ENCODE results near the gene CLIP4. TPM values are rescaled to one million over a fixed set of nuclear protein-coding genes. Genes with fewer than 3 reads are reported as not detected.
"Not testable (repeated sequence)": the region's sequence is repeated elsewhere in the genome, so short reads cannot be mapped to it uniquely, and the experiment has no call there.

Gene CLIP4
- total RNA-seq, 1 donor from 2014 or later: 53.5 TPM

DNA sequence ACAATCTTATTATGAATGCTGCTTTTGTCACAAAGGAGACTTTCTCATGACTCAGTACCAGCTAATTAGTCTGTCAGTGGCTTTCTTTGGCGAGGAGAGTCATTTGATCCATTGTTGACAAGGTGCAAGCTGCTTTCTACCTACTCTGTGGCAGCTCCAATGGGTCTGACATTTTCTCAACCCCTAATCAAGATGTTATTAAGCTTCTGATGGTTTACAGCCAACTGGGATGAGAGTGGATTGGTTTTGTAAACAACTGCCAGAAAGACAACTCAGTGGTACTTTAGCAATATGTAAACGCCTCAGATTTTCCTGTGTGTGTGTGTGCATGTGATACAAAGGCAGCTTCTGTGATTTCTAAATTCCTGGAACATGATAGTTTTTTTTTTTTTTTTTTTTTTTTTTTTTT, 8.2 kb upstream of the CLIP4 start:
- no peak for DNase-seq (ENCODE audit: low read depth)
- TF ChIP-seq, protein P1, sequence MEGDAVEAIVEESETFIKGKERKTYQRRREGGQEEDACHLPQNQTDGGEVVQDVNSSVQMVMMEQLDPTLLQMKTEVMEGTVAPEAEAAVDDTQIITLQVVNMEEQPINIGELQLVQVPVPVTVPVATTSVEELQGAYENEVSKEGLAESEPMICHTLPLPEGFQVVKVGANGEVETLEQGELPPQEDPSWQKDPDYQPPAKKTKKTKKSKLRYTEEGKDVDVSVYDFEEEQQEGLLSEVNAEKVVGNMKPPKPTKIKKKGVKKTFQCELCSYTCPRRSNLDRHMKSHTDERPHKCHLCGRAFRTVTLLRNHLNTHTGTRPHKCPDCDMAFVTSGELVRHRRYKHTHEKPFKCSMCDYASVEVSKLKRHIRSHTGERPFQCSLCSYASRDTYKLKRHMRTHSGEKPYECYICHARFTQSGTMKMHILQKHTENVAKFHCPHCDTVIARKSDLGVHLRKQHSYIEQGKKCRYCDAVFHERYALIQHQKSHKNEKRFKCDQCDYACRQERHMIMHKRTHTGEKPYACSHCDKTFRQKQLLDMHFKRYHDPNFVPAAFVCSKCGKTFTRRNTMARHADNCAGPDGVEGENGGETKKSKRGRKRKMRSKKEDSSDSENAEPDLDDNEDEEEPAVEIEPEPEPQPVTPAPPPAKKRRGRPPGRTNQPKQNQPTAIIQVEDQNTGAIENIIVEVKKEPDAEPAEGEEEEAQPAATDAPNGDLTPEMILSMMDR (IDR thresholded peaks at IDR 0.05; ENCODE audit: insufficient read depth, low read length, poor library complexity, severe bottlenecking): no peak
- Histone ChIP-seq H3K36me3 (ENCODE audit: control insufficient read depth, insufficient read depth, low read length) (no peaks in the 10 kb centered on the region), H3K27me3 (ENCODE audit: control insufficient read depth, insufficient read depth, low read length) (no peaks in the 10 kb centered on the region), H3K4me3 (ENCODE audit: low read depth, low read length) (no peak overlapping the region)

DNA sequence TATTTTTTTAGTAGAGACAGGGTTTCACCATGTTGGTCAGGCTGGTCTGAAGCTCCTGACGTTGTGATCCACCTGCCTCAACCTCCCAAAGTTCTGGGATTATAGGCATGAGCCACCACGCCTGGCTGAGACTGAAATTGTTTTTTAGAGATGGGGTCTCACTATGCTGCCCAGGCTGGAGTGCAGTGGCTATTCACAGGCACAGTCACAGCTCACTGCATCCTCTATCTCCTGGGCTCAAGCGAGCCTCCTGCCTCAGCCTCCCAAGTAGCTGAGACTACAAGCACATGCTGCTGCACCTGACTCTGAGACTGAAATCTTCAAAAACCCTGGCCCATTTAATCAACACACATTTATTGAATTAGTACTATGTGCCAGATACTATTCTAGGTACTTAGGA, 7.7 kb upstream of the CLIP4 start:
- not testable (repeated sequence) for H3K27me3 ChIP-seq (ENCODE audit: control insufficient read depth, insufficient read depth, low read length); H3K4me3 ChIP-seq (ENCODE audit: low read depth, low read length); DNase-seq (ENCODE audit: low read depth); H3K36me3 ChIP-seq (ENCODE audit: control insufficient read depth, insufficient read depth, low read length)

DNA sequence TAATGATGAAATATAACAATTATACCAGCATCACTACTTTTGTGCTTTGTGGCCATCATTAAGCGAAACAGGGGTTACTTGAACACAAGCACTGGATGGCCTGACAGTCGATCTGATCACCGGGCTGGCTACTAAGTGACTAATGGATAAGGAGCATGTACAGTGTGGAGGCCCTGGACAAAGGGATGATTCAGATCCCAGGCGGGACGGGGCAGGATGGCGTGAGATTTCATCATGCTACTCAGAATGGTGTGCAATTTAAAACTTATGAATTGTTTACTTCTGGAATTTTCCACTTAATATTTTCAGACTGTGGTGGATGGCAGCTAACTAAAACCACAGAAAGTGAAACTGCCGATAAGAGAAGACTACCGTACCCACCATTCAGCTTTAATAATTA, 7.0 kb upstream of the CLIP4 start:
- H3K4me3 ChIP-seq (ENCODE audit: low read depth, low read length): no peak overlapping the region
- DNase-seq (ENCODE audit: low read depth): no peak
- no peaks in the 10 kb centered on the region for H3K27me3 ChIP-seq (ENCODE audit: control insufficient read depth, insufficient read depth, low read length)
- no peaks in the 10 kb centered on the region for H3K36me3 ChIP-seq (ENCODE audit: control insufficient read depth, insufficient read depth, low read length)
- TF ChIP-seq, protein P1 (IDR thresholded peaks at IDR 0.05; ENCODE audit: insufficient read depth, low read length, poor library complexity, severe bottlenecking): no peak

DNA sequence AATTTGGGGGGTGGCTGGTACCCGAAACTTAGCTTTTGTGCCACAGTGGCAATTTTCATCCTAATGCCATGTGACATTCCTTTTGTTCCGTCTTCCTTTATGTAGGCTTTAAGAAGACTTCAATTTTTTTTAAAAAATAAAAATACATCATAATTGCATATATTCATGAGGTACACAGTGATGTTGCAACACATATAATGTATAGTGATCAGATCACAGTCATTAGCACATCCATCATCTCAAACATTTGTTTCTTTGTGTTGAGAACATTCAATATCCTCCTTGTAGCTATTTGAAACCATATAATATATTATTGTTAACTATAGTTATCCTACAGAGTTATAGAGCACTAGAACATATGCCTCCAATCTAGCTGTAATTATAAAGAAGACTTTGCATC, 6.0 kb upstream of the CLIP4 start:
- H3K4me3 ChIP-seq (ENCODE audit: low read depth, low read length): no peak overlapping the region
- H3K36me3 ChIP-seq (ENCODE audit: control insufficient read depth, insufficient read depth, low read length): no peaks in the 10 kb centered on the region
- TF ChIP-seq, protein P1 (IDR thresholded peaks at IDR 0.05; ENCODE audit: insufficient read depth, low read length, poor library complexity, severe bottlenecking): no peak
- DNase-seq (ENCODE audit: low read depth): no peak
- no peaks in the 10 kb centered on the region for H3K27me3 ChIP-seq (ENCODE audit: control insufficient read depth, insufficient read depth, low read length)

DNA sequence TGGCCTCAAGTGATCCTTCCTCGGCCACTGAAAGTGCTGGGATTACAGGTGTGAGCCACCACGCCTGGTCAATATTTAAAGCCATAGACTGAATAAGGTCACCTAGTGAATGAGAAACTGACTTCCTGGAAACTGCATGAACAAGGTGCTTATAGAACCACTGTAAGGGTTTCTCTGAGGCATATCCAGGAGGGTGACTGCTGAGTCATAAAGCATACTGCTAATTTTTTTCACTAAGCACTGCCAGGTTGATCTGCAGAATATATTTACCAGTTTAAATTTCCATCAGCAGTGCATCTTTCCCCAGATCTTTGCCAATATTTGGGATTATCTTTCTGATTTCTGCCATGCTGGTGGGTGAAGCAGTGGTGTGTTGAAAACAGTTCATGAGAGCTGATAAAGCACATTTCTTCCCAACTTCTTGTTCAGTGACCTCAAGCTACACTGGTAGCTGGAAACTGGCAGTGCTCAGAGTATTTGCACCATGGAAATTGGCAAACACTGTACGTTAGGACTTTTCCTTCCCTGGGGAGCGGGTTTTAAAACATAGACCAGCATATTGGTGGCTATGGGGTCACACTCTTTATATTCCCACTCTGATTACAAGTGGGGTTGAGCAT, 4.2 kb upstream of the CLIP4 start:
- Histone ChIP-seq H3K36me3 (ENCODE audit: control insufficient read depth, insufficient read depth, low read length) (no peaks in the 10 kb centered on the region), H3K4me3 (ENCODE audit: low read depth, low read length) (no peak overlapping the region), H3K27me3 (ENCODE audit: control insufficient read depth, insufficient read depth, low read length) (no peaks in the 10 kb centered on the region)
- TF ChIP-seq, protein P1 (IDR thresholded peaks at IDR 0.05; ENCODE audit: insufficient read depth, low read length, poor library complexity, severe bottlenecking): no peak
- DNase-seq (ENCODE audit: low read depth): no peak

DNA sequence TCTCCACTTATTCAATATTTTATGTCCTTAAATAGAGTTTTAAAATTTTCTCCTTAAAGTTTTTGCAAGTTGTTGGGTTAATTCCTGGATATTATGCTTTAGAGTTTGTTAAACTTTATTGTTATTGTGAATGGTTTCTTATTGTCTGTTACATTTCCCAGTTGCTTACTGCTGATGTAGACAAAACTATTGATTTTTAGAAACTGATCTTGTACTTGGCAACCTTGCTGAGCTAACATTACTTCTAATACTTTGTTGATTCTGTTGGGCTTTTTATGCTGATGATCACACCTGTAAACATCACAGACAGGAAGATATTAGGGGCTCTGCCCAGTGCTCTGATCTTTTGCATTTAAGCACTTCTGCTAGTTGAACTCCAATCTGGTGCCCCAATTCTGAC, 2.8 kb upstream of the CLIP4 start:
- no peaks in the 10 kb centered on the region for H3K27me3 ChIP-seq (ENCODE audit: control insufficient read depth, insufficient read depth, low read length)
- no peak overlapping the region for H3K4me3 ChIP-seq (ENCODE audit: low read depth, low read length)
- DNase-seq (ENCODE audit: low read depth): no peak
- H3K36me3 ChIP-seq (ENCODE audit: control insufficient read depth, insufficient read depth, low read length): no peaks in the 10 kb centered on the region
- TF ChIP-seq, protein P1 (IDR thresholded peaks at IDR 0.05; ENCODE audit: insufficient read depth, low read length, poor library complexity, severe bottlenecking): no peak

Data from kidney epithelial cell (primary cell).